NCI-H146 treated with DMSO at 0.1 percent for 48 hours (cell line): ENCODE measurements around the gene CAPN2.
"Not testable (repeated sequence)": the region's sequence is repeated elsewhere in the genome, so short reads cannot be mapped to it uniquely, and the experiment has no call there.

Experiments
- DNase-seq: peaks from one replicate; lab custom pipeline; 2025; ENCODE audit not compliant: unreplicated experiment; lab: John Stamatoyannopoulos, UW

CAPN2 gene

DNA sequence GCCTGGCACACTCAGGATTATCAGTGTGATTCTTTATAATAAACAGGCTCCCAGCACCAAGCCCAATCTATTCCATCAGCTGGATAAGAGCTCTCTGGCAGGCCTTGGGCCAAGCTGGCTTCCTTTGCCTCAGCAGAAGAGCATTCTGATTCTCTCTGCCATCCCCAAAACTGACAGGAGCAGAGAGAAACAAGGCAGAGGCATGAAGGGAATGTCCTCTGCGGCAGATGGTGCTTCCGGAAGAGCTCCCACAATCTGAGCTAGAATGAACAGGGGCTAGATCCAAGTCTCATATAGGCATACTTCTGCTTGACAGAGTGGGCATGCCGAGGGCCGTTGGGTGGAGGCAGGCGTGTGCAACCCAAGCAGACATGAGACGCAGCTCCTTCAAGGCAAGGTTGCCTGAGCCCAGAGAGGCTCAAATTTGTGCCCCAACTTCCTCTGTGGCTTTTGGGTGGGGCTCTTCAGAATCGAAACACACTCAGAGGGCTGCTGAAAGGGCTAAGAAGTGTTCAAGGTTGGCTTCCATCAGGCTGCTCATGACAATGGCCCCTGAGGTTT, 4.0 kb downstream of the CAPN2 start:
- DNase-seq: no peak

DNA sequence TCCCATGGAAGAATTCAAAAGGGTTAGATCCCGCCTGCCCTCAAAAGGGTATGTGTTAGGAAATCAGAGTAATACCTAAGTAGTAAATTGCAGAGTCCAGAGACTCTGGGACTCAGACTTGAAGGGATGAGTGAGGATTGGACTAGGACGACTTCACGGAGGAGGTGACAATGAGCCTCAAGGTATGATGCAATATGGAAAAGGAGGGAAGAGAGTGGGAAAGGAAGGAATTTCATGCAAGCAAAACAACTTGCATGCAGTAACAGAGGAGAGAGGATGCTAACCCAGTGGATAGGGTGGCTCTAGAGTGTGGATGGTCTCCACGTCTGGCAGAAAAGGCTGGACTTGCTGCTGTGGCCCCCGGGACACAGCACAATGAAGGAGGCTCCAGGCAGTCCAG, 4.8 kb downstream of the CAPN2 start:
- no peak for DNase-seq

DNA sequence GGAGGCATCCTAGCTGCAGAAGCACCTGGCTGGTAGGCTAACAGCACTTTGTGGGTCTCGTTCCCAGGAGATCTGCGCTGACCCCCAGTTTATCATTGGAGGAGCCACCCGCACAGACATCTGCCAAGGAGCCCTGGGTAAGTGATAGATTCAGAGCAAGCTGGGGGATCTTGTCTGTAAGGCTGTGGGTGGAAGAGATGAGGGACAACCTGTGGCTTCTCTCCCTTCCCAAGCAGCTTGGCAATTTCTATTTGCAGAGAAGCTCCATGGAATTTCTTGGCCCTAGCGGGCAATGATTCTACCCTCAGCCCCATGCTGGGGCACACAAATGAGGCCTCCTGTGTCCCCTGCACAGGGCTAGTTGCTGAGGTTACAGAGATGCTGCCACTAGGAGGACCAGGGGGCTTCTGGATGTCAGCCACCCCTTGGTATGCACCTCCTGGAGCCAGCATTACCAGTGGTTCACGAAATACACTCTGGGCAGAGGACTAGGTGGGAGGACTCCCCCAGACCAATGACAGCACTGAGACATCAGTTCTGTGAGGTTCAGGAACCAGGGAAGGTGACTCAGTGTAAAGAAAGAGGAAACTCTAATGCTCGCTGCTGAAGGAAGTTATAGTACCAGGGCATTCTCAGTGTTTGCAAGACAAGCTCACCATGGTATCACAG, 5.5 kb downstream of the CAPN2 start:
- no peak for DNase-seq

DNA sequence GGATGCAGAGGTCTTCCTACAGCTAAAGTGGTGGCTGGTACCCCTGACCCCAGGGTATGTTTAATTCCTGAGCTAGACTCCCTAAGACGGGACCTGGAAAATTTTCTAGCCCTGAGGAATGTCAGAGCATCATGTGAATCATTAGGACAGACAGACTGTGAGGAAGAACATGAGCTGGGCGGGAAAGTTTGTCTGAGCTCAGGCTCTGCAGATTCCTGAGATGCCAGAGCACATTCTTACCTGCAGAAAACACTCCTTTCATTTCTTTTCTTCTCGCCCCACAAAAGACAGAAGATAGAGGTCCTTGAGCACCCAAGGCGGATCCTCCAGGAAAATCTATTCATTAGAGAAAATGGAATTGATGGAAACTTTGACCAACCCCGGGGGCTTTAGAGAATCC, 6.5 kb downstream of the CAPN2 start:
- DNase-seq: no peak

DNA sequence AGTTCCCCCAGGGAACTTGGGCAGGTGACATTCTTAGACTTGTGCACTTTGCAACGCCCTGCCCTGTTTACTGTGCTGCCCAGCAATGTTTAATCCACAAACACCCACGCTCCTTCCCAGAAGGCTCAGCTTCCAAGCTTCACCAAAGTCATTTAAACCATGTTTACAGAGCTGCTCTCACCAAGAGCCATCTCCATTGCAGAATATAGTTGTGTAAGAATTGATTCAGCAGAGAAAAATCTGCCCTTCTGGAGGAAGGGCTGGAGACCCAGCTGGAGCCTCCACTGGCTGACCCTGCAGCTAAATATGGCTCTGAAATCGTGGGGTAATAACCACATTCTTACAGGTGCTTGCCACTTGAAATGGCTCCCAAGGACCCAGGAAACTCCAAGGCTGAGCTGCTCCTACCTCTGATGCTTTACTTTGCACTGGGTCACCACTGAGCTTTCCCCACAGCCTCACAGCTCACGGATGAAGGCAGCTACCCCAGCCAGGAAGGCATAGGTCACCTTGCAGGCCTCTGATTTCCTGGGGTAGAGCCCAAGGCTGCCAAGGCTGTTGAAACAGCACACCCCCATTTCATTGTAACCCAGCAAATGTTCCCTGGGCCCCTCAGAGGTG, 8.7 kb downstream of the CAPN2 start:
- no peak for DNase-seq

DNA sequence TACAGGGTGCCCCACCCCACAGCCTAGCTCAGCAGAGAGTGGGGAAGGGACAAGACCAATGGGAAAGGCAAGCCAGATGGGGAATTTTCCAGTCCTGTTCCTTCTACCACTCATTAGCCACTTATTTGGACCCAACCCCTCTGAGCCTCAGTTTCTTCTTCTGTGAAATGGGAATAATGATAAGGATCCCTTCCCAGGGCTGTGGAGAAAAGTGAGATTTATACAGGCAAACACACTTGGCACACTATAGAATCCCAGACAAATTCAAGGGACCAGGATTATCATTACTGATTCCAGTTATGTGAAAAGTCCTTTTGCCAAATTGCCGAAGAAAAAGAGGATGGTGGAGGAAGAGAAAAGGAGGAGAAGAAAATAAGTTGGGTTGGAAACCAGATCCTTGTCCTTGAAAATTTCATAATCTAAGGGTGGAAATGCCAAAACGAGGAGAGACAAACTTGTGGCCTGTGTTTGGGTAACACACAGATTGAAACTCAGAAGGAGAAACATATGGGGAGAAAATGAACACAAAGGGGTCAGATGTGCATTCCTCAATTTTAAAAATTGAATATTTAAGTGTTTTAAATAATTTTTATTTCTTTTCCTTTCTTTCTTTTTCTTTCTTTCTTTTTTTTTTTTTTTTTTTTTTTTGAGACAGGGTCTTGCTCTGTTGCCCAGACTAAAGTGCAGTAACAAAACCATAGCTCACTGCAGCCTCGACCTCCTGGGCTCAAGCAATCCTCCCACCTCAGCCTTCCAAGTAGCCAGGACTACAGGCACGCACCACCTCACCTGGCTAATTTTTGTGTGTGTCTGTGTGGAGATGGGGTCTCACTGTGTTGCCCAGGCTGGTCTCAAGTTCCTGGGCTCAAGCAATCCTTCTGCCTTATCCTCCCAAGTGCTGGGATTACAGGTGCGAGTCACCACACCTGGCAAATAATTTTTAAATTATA, 9.6 kb downstream of the CAPN2 start:
- DNase-seq: no peak

DNA sequence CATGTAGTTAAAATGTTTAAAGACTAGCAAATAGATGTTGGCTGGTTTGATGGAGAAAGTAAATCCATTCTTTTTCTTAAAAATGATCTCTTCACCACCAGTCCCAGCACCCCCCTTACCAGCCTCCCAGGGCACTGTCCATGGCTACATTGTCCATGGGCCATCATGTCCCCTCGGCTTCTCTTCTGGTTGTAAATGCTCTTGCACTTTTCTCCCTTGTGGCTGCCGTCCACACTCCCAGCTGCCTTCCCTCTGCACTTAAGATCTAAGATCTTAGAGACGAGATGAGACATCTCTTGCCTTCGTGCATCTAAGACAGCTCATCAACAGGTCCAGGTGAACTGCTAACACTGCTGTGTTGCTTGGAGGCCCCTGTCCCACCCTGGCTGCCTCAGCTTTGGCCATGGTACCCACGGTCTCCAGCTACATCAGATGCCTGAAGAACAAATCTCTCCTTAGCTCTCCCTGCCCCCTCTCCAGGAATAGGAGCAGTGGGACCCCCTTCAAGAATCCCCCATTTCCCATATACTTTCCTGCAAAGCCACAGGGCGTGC, 11.1 kb downstream of the CAPN2 start:
- DNase-seq: no peak

DNA sequence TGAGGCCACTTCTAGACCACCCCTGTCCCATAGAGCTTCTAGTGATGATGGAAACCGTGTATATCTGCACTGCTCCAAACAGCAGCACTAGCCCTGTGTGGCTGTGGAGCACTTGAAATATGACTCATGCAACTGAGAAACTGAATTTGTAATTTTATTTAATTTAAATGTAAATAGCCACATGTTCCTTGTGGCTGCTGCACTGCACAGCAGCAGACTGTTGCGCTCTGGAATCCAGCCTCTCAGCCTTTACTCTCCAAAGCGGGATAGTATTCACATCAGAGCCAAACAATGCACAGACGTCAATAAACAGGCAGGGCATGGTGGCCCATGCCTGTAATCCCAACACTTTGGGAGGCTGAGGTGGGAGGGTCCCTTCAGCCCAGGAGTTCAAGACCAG, 12.0 kb downstream of the CAPN2 start:
- DNase-seq: no peak

DNA sequence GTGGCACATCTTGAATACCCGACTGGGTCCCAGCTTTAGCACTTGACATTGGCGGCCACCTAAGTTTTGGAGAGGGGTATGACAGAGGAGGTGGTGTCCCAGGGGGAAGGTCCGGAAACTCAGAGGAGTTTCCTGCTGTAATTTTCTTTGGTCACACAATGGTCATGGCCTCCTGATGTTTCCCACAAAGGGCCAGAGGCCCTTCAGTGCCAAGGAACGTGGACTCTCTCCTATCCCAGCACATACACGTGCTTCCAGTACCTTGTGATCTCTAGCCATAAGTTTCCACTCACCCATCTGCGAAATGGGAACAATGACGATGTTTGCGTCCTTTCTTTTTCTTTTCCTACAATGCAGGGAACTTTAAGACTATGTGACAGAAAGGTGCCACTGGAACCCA, 13.2 kb downstream of the CAPN2 start:
- no peak for DNase-seq

DNA sequence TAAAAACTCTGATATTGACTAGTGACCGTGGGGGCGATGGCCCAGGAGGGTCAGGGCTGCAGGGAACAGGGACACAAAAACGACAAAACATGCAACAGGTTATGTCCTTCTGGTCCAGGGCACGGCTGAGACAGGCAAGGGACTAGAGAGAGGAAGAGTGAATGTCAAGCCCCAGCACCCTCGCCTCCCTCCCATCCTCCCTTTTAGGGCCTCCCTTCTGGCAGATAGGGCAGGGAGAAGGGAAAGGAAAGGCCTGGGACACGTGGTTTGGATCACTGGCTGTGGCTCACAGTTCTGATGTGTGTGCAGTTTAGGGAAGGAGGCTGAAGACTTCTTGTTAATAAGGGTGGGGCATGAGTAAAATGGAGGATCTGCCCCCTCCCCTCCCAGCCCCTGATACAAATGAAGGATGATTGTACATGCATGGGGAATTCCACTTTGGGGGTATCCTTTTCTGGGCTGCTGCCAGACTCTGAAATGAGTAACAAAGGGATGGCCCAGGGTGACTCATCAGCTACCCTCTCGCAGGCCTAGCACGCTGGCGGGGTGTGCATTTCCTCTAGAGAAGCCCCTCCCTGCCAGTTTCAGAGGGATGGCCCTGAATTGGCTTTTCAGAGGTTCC, 14.2 kb downstream of the CAPN2 start:
- no peak for DNase-seq

DNA sequence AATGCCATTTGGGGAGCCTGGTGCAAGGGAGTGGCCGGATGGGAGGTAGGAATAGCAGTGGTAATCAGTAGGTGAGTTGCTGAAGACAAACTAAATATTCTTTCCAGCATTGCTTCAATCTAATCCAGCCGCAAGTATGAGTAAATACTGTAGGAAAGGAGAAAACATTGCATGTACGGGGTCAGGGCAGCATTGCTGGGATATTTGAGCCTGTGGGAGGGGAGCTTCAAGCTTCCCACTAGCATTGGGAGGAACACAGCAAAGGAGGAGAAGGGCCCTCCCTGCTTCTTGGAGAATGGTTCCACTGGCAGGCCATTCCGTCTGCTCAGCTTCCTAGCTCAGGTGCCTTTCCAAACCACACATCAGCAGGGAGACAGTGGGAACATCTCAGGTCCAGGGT, 15.2 kb downstream of the CAPN2 start:
- DNase-seq: no peak

DNA sequence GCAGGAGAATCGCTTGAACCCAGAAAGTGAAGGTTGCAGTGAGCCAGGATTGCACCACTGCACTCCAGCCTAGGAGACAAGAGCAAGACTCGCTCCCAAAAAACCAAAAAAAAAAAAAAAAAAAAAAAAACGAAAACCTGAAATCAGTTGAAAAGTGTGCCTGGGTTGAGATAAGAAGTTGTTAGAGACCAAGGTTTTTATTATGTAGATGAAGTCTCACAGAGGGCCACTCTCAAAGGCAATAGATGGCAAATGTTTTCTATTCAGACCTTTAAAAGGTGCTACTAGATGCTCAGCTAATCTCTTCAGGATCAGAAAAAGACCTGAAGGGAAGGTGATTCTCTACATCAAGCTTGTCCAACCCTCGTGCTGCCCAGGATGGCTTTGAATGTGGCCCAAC, 17.6 kb downstream of the CAPN2 start:
- DNase-seq: no peak

DNA sequence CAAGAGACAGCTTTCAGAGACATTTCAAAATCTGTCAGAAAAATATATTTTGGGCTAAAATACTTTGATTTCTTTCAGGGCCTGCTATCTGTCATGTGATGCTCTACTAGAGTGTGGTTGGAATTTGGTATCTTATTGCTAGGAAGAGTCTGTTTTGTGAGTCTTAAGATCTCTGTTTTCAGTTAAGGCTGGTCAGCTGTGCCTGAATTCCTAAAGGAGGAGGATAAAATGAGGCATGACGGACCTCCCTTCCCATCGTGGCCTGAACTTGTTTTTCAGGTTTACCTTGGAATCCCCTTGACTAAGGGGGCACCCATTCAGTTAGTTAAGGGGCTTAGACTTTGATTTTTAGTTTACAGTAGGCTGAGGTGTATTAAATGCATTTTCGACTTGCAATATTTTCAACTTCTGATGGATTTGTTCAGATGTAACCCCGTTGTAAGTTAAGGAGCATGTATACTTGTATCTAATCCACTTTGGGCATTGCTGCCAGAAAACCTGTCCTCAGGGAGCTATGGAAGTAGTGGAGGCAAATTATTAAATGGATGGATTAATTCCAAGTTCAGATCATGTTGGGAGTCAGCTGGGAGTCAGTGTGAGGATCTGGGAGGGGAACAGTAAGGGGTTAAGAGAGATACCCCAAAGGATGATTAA, 18.3 kb downstream of the CAPN2 start:
- no peak for DNase-seq

DNA sequence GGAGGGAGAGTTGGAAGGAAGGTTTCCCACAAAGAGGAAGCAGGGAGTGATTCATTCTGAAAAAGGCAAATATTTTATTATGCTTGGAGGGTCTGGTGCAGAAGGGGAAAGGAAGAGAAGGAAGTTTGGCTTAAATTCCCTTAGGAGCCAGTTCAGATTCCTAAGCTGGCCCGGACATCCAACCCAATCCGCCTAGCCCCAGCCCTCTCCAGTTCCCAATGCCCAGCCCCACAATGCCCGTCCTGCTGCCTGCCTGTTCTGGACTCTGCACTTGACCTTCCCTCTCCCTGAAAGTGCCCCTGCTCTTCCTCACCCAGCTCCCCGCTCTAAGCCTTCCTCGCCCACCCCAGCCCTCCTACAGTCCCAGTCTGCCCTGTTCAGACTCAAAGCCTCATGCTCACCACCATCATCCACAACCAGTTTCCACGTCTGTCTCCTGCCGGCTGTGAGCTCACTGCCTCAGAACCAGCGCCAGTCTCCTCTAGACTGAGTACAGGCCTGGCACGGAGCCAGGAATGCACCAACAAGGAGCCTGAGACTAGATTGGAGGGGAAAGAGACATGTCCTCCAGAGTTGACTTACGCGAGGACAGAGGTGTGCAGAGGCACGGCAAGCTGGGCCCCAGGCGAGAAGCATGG, 18.9 kb downstream of the CAPN2 start:
- DNase-seq: no peak

DNA sequence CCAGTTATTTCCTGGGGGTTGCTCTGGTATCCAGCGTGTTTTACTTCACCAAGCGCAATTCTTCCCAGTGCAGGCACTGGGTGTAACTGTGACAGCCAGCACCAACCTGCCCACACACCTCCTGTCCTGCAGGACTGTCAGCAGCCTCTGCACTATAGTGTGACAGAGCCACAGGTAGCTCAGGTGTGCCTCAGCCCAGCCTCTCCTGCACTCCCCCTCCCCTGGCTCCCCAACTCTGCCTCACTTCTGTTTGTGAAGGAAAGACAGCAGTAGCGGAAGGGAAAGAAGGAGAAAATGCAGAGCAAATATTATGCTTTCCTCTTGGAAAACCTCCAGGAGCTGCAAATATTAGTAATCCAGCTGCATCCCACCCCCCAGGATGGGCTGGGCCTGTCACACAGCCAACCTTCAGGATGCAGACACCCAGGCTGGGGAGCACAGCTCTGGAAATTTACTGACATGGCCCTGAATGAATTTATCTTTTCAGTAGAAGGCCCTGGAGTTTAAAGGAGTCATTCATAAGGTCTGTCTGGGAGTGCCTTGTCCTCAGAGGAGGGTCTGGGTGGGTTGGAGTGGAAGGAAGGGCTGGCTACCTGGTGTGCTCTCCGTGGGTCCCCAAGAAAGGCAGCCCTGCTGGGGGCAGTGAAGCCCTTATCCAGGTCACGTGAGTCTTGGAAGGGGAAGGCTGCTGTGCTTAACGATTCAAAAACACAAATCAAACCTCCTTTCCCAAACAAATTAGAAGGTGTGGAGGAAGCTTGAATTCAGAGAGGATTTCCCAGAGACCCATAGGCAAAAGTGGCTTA, 20.9 kb downstream of the CAPN2 start:
- no peak for DNase-seq

DNA sequence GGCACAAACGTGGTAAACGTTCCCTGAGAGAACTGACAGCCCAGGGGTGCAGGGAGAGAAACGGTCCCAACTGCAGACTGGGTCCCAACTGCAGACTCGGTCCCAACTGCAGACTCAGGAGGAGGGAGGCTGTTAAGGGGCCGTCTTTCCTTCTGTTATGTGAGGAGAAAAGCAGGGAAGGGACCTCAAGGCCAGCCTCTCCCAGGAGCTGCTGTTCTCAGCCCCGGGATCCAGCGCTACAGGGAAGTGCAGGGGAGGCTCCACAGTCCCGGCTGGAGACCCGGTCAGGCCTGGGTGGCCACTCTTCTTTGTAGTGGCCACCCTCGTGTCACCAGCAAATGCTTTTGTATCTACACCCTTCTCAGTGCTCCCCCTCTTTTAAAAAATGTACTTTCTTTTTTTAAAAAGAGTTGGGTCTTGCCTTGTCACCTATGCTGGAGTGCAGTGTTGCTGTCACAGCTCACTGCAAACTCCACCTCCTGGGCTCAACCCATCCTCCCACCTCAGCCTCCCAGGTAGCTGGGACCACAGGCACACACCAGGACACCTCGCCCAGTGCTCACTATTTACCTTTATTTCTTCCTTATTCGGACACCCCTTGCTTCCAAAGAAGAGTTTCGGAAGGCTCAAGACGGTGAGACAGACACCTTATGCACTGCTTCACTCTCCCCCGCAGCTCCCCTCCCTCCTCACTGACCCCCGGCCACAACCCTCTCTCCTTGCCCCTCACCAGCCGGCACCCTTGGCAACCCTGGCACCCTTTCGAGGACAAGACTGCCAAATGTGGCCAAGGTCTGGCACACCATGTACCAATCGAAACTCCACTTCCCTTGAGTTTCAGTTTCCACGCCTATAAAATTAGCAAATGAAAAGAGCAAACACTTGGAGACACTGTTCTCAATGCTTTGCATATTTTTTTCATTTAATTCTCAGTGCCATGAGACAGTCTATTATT, 21.8 kb downstream of the CAPN2 start:
- no peak for DNase-seq

DNA sequence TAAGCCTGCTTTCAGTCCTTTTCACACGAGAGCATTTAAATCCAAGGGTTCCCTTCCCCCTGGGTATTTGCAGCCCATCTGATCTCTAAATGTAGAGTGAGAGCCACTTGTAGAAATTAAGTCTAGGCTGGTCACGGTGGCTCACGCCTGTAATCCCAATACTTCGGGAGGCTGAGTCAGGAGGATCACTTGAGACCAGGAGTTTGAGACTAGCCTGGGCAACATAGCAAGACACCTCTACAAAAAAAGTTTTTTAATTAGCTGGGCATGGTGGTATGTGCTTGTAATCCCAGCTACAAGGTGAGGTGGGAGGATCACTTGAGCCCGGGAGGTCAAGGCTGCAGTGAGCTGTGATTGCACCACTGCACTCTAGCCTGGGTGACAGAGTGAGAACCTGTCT, 24.3 kb downstream of the CAPN2 start:
- DNase-seq: not testable (repeated sequence)

DNA sequence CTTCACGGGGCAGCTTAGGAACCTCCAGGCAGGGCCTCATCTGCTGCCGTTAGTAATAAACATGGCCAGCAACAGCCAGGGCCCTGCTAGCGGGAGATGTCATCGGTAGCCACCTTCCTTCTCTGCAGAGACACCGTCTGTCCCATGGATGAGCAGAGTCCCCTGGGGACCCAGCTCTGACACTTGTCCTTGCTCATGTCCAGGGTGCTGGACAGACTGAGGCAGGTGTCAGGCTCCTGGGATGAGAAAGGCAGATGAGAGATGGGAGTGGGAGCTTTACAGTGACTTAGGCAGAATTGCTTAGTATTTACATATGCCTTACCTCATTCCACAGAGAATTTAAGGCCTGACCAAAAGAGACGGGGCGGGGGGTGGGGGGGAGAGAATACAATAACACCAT, 25.0 kb downstream of the CAPN2 start:
- DNase-seq: no peak
